H1 (cell line): ENCODE data around the gene HACD2. TPM values are rescaled to one million over a fixed set of nuclear protein-coding genes. Genes with fewer than 3 reads are reported as not detected.

Experiments used
- RAD21 ChIP-seq, 2 experiments: IDR thresholded peaks in 1 of 2; conservative IDR thresholded peaks in 1 of 2; 2 replicates each; pipeline ENCODE4 v1.6.1; 2011; ENCODE audit warnings: low read depth in 2 of 2, low read length in 2 of 2, improper control_type of control experiment in 1 of 2, inconsistent platforms in 1 of 2, mild to moderate bottlenecking in 1 of 2, moderate library complexity in 1 of 2
- RNF2 ChIP-seq: fragments of 200-900, 300-1000 bp; sonication (generic); IDR thresholded peaks from 2 replicates; pipeline ENCODE4 v1.7.1; 2016; ENCODE audit warnings: borderline replicate concordance, low read depth, mild to moderate bottlenecking, antibody characterized with exemption, low read length; ENCODE audit not compliant: poor library complexity, severe bottlenecking; ENCODE audit errors: missing control alignments
- polyA plus RNA-seq, 7 experiments: library from polyadenylated mRNA; depleted of rRNA in 3 of 7; stranded (reverse) in 5 of 7; unstranded in 2 of 7; fragments of >200 nt in 5 of 7; fragments of 200-250 nt in 2 of 7; gene quantifications; 1 replicate in 5 of 7; 2 replicates in 1 of 7; 4 replicates in 1 of 7; pipeline versions ENCODE4 v1.2.1 to v1.2.3, GENCODE V29; 2011 to 2013; ENCODE audit warnings: missing spikeins in 2 of 7, mixed read lengths in 2 of 7
- total RNA-seq: library from RNA; stranded (reverse); fragmentation: NEBNext Ultra II Directional; extraction: Animal tissue kit (Norgen Biotek cat#: 25700); gene quantifications from 2 replicates; pipeline ENCODE4 v1.2.1, GENCODE V29; 2021

HACD2 gene
- total and polyA plus RNA-seq, 2 of the 8 experiments (the other 6 are each of a cell fraction or from before 2014, with no cell fraction given) = 24.9 to 31.2 TPM

DNA sequence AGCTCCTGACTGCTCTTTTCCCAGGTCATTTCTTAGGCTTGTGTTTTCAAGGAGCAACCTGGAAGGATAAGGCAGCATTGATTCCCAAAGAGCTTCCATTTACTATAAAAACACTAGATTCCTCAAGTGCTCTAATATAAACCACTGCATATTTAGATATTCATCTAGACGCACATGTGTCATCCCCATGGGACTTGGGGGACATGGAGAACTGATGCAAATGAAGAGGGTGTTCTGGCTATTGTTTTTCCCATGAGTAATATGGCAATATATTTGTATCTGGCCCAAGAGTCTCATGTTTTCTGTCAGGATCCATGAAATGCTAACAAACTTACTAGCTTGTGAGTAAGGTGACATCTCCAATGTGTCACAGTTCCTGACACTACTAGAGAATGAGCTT is 31.3 kb downstream of the HACD2 start (continued):
- no peak for TF ChIP-seq RAD21 (IDR thresholded peaks at IDR 0.05 in 1 of 2, conservative IDR thresholded peaks at IDR 0.05 in 1 of 2; ENCODE audit: low read depth in 2 of 2, low read length in 2 of 2)
- TF ChIP-seq RNF2 = no peak
- TF ChIP-seq, all 59 proteins: peak for 0
